OCI-LY1 (cell line): ENCODE measurements around the gene GIGYF1.

ENCODE experiments used
- EZH2 ChIP-seq: fragments of 200-600 bp; sonication (generic), shearing (Covaris generic); IDR thresholded peaks from 2 replicates; pipeline ENCODE4 v1.8.0; 2017; ENCODE audit warnings: borderline replicate concordance, mixed run types, mild to moderate bottlenecking, antibody characterized with exemption, low read length, moderate library complexity, mixed read lengths
- TF ChIP-seq, protein P1 (sequence below): fragments of 200-600 bp; sonication (generic), shearing (Covaris generic); IDR thresholded peaks from 2 replicates; pipeline ENCODE4 v1.5.1; 2017; ENCODE audit warnings: mild to moderate bottlenecking, antibody characterized with exemption, low read length, moderate library complexity, mixed read lengths

DNA sequence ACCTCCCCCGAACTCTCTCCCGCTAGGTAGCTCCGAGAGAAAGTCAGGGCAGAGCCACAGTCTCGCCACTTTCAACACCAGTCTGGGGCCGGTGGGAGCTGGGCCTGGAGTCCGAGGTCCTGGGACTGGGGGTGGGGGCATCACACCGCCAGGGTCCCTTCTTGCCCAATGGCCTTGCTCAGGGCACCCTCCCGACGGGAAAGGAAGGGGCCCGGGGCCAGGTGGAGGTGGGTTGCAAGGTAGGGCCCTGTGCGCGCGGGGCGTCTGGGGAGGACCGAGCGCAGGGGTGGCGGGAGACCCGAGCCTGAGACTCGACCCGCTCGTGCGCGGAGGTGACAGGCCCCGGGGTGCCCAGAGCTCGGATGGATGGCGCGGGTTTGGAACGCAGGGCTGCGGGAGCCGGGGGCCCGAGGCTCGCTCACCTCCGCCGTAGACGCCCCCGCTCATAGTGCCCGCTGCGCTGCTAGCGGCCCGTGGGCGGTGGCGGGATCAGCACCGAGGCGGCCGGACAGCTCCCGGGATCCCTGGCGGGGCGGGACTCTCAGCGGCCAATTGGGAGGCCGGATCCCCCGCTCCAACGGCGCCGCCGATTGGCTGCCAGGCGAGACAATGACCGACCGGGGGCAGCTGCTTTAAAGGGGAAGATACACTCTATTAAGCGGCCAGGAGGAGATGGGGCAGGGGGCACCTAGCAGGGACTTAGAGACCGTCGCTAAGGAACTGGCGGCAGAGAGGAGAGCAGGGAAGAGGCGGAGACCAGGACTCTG lies 38.0 kb downstream of the GIGYF1 start, which contains the start of gene ACTL6B:
- TF ChIP-seq, protein P1, sequence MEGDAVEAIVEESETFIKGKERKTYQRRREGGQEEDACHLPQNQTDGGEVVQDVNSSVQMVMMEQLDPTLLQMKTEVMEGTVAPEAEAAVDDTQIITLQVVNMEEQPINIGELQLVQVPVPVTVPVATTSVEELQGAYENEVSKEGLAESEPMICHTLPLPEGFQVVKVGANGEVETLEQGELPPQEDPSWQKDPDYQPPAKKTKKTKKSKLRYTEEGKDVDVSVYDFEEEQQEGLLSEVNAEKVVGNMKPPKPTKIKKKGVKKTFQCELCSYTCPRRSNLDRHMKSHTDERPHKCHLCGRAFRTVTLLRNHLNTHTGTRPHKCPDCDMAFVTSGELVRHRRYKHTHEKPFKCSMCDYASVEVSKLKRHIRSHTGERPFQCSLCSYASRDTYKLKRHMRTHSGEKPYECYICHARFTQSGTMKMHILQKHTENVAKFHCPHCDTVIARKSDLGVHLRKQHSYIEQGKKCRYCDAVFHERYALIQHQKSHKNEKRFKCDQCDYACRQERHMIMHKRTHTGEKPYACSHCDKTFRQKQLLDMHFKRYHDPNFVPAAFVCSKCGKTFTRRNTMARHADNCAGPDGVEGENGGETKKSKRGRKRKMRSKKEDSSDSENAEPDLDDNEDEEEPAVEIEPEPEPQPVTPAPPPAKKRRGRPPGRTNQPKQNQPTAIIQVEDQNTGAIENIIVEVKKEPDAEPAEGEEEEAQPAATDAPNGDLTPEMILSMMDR = no peak
- no peak for TF ChIP-seq EZH2
